HUES6 (cell line): ENCODE data around the gene SMIM32.
A peak's percentile ranks its signal among the peaks of the same experiment; 100 is the strongest.

Experiments used
- H3K27ac ChIP-seq: 2 replicates; pipeline ENCODE4 v1.7.0; 2013; ENCODE audit warnings: low read depth, mild to moderate bottlenecking, low read length, inconsistent platforms
- H3K27me3 ChIP-seq: 2 replicates; pipeline ENCODE4 v1.6.1; 2013; ENCODE audit warnings: low read length; ENCODE audit not compliant: control insufficient read depth, insufficient read depth
- H3K36me3 ChIP-seq: 2 replicates; pipeline ENCODE4 v1.6.1; 2013; ENCODE audit warnings: low read length; ENCODE audit not compliant: control insufficient read depth, insufficient read depth
- H3K4me1 ChIP-seq: 2 replicates; pipeline ENCODE4 v1.6.1; 2013; ENCODE audit warnings: low read length; ENCODE audit not compliant: control insufficient read depth, insufficient read depth
- H3K4me3 ChIP-seq: 2 replicates; pipeline ENCODE4 v1.5.1; 2013; ENCODE audit warnings: low read depth, low read length
- H3K9ac ChIP-seq: one replicate; pipeline ENCODE4 v1.6.1; 2013; ENCODE audit warnings: mild to moderate bottlenecking, low read length
- H3K9me3 ChIP-seq: 2 replicates; pipeline ENCODE4 v1.6.1; 2013; ENCODE audit warnings: low read depth, low read length; ENCODE audit not compliant: control insufficient read depth, insufficient read depth

SMIM32 gene

DNA sequence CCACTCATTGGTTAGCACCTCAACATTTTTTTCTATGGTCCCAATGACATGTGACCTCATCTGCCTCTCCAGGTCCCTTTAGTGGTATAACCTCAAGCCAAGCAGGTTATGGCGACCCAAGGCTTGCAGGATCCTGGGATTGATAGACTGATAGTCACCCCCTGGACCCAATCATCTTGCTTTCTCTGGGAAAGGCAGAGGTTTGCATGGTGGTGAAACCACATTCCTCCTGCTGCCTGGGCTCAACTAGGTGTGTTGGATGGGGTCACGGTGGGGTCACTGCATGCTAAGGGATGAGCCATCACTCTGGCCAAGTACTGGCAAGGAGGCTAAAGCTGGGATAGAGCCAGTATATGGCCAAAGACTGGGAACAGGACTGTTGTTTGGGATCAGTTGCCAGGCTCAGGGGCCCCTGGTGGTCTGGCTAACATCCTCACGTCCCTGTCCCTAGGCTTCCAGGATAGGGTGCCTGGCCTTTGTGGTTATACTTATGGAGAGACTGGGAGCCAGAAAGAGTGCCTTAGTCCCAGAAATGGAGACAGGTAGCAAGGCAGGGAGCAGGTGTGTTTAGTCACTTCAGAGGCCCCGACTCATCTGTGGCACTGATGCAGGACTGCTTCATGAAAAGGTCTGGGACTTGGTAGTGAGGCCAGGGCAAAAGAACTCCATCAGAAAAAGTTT is 4.6 kb upstream of the SMIM32 start:
- no peak overlapping the region for H3K4me3 ChIP-seq
- peaks cover 15% of the 10 kb centered on the region for H3K4me1 ChIP-seq
- H3K9me3 ChIP-seq: no peaks in the 10 kb centered on the region
- no peak overlapping the region for H3K27ac ChIP-seq
- H3K36me3 ChIP-seq: no peaks in the 10 kb centered on the region
- H3K27me3 ChIP-seq: peaks cover 85% of the 10 kb centered on the region
- H3K9ac ChIP-seq: no peak overlapping the region

DNA sequence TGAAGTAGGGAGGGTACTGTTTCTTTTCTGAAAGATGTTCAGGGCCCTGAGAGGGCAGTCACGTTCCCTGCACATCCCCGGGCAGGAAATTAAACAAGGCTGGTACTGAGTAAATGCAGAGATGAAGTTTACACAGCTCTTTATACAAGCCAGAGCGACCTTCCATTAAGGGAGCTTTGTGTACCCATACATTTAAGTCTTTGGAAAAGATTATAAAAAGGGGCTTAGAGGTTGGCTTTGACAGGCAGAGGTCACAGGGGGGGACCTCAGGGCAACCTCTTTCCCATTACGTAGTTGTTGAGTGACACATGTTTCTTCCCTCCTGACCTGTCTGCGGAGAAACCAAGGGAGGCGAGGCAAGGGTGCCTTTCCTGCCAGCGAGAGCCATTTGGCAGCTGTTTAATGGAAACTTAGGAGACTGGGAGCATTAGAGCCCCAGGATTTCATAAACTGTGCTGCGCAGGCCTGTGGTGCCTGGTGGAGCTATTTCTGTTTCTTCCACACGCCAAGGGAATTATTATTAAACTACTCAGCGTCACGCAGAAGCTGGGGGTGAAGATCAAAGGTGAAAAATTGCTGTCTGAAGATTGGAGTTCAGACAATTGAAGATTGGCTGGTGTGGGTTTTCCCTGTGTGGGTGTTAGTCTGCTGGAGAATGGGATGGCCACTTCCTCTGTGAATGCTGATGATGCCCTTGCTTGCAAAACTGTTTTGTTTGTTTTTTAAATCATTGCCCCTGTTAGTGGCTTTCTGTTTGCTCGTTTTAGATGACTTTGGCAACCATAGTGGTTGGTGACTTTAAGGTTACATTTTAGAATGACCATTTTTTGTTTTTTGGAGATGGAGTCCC is 3.2 kb upstream of the SMIM32 start:
- Histone ChIP-seq H3K4me3 (no peak overlapping the region), H3K9ac (no peak overlapping the region), H3K9me3 (no peaks in the 10 kb centered on the region), H3K4me1 (peaks cover 13% of the 10 kb centered on the region), H3K27ac (no peak overlapping the region), H3K36me3 (no peaks in the 10 kb centered on the region), H3K27me3 (peaks cover 85% of the 10 kb centered on the region)

DNA sequence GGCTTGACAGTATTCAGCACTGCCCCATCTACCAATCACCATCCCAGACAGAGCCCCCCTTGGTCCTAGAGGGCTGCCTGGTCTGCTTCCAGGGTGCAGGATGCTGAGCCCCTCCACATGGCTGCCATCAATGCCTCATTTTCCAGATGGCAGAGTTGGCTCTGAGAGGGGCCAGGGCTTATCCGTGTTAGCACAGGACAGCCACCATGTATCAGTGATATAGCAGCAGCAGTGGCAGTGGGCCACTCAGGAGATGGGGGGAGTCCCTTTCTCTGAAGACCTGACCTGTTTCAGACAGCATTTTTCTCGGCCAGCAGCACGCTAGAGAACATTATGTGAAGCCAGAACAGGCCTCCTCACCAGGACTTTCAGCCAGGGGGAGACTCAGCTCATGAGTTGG is 1.6 kb upstream of the SMIM32 start:
- Histone ChIP-seq H3K9me3 (no peaks in the 10 kb centered on the region), H3K36me3 (no peaks in the 10 kb centered on the region), H3K27me3 (peaks cover 85% of the 10 kb centered on the region), H3K4me1 (peaks cover 15% of the 10 kb centered on the region), H3K4me3 (no peak overlapping the region), H3K9ac (no peak overlapping the region), H3K27ac (no peak overlapping the region)

DNA sequence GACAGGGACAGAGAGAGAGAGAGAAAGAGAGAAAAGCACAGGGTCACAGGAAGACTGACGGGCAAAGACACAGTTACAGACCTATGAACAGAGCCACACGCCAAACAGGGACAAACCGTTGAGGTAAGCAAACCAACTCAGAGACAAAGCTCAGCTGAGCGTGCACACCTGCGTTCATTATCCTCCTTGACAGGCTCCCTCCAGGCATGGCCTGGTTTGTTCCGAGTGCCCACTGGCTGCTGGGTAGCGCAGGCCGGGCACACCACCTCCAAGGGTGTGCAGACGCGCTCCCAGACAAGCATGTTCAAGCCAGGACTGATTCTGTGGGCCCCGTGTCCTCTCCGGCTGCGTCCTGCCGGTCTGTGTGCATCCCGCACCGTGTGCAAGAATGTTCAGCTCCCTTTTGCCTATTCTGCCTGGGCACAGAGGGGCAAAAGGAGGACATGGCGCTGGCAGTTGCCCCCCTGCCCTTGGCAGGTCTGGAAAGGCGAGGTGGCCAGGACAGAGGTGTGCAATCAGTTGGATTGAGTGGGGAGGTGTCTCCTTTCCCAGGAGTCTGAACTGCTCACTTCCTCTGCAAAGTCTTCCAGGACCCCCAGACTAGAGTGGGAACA is 467 bp upstream of the SMIM32 start:
- Histone ChIP-seq H3K9me3 (no peaks in the 10 kb centered on the region), H3K4me3 (peak overlapping the region; percentile 62), H3K36me3 (0 out of 2 replicates have a peak, but pooled peaks cover 3% of the 10 kb centered on the region), H3K27me3 (peaks cover 80% of the 10 kb centered on the region), H3K27ac (no peak overlapping the region), H3K4me1 (peaks cover 15% of the 10 kb centered on the region), H3K9ac (peak overlapping the region; percentile 1)

DNA sequence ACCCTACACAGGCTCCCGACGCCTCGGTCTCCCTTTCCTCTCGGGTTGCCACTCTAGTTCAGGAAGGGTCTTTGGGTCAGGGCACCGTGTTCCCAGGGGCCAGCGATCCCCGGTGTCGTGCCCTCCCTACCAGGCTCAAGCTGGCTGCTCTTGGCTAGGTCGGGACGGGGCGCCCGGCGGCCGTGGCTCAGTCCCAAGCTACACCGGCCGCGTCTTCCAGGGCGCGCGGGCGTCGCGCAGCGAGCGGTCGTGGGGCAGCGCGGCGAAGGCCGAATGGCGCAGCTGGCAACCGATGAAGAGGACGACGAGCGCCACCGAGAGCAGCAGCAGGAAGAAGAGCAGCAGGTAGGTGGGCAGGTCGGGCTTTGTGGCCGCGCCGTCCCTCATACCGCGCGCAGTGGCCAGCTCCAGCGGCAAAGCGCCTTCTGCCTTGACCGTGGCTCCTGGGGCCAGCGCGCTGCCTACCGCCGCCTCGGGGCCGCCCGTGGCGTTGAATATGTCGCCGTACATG is 892 bp downstream of the SMIM32 start:
- peak overlapping the region; percentile 47 for H3K9ac ChIP-seq
- H3K9me3 ChIP-seq: no peaks in the 10 kb centered on the region
- H3K27me3 ChIP-seq: peaks cover 76% of the 10 kb centered on the region
- no peak overlapping the region for H3K27ac ChIP-seq
- peaks cover 15% of the 10 kb centered on the region for H3K4me1 ChIP-seq
- peak overlapping the region; percentile 62 for H3K4me3 ChIP-seq
- H3K36me3 ChIP-seq: peaks cover 14% of the 10 kb centered on the region; the same call in 1 of the 2 replicates

DNA sequence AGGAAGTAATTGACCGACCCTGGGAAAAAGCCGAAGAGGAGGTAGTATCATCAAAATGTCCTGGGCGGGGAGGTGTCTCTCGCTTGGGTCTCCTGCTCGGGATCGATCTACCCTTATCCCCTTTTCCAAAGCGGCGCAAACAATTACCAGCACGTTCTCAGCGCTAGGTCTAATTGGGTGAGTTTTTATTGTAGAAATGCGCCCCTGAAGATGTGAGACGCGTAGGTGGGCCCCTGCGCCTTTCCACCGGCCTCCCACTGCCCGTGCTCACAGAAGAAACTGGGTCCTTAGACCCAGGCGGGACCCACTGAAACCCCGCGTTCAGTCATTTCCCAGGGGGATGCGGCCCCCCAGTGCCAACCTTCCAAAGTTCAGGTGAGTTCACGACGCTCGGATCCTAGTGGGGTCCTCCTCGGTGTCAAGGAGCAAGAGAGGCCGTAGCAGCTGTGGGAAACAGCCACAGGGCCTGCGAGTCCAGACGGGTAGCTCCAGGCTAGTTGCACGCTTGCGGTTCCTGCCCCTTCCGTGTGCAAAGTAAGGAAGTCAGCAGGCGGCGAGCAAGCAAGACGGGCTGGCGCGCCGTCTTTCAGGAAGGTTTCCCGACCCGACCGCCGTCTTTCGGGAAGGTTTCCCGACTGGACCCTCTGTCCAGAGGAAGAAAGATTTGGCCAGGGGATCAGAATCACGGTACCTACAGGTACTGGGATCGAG is 1.5 kb downstream of the SMIM32 start:
- H3K9me3 ChIP-seq: no peaks in the 10 kb centered on the region
- peak overlapping the region; percentile 47 for H3K9ac ChIP-seq
- H3K27ac ChIP-seq: no peak overlapping the region
- peaks cover 74% of the 10 kb centered on the region for H3K27me3 ChIP-seq
- peaks cover 14% of the 10 kb centered on the region; the same call in 1 of the 2 replicates for H3K36me3 ChIP-seq
- H3K4me1 ChIP-seq: peaks cover 15% of the 10 kb centered on the region
- H3K4me3 ChIP-seq: peak overlapping the region; percentile 62

DNA sequence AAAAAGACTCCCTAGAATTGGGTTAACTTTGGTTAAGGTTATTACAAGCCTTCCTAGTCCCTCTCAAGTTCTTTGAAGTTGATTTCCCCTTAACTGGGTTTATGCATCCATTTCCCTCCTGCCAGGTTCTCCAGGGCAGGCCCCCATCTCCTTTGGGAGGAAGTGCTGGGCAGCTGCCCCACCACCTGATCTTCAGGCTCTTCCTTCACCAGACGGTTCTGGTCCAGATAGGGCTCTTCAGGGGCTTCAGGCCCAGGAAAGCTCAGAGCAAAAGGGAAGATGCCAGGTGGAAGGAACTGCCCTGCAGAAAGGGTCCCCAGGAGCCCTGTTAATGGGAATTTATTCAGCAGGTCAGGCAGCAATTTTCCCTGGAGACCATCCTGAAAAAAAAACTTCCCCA is 2.1 kb downstream of the SMIM32 start:
- H3K9me3 ChIP-seq: no peaks in the 10 kb centered on the region
- peaks cover 20% of the 10 kb centered on the region; the same call in 1 of the 2 replicates for H3K36me3 ChIP-seq
- peaks cover 68% of the 10 kb centered on the region for H3K27me3 ChIP-seq
- H3K4me3 ChIP-seq: no peak overlapping the region
- no peak overlapping the region for H3K27ac ChIP-seq
- H3K4me1 ChIP-seq: peaks cover 15% of the 10 kb centered on the region
- no peak overlapping the region for H3K9ac ChIP-seq

DNA sequence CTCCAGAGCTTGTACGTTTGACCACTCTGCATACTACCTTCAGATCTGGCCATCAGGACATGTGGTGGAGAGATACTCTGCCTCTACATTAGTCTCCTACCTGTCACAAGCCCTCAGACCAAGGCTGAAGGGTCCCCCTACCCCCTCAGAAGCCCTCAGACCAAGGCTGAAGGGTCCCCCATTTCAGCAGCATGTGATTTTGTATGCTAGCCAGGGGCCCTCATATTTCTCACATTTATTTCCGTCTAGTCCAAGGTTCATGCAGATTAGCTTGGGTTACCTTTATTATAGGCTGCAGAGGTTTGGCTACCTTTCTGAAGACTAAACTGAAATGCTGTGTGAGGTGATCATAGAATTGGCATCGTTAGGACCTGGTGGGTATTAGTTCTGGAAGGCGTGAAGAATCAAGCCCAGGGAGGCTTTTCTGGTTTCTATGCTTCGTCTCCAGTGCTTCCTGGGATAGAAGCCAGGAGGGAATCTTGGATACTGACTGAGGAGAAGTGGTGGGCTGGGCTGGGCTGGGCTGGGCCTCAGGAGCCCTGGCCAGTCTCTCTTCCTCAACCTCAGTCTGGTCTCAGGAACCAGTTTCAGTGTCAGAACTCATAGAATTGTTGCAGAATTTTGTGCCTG is 2.8 kb downstream of the SMIM32 start:
- H3K9ac ChIP-seq: no peak overlapping the region
- peaks cover 61% of the 10 kb centered on the region for H3K27me3 ChIP-seq
- peaks cover 15% of the 10 kb centered on the region for H3K4me1 ChIP-seq

DNA sequence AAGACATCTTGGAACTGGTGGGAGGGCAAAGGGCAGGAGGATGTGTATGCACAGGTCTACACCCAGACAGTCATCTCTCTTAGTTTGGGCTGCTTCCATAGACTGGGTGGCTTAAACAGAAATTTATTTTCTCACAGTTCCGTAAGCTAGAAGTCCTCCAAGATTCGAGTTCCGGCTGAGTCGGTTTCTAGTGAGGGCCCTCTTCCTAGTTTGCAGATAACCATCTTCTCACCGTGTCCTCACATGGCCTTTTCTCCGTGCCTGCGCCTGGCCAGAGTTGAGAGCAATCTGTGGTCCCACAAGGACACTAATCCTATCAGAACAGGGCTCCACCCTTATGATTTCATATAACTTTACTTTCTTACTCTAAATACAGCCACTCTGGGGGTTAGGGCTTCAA is 4.1 kb downstream of the SMIM32 start:
- peaks cover 48% of the 10 kb centered on the region for H3K27me3 ChIP-seq
- H3K4me3 ChIP-seq: no peak overlapping the region
- peaks cover 15% of the 10 kb centered on the region for H3K4me1 ChIP-seq
- H3K9me3 ChIP-seq: no peaks in the 10 kb centered on the region
- H3K27ac ChIP-seq: no peak overlapping the region
- H3K9ac ChIP-seq: no peak overlapping the region
- H3K36me3 ChIP-seq: peaks cover 20% of the 10 kb centered on the region; the same call in 1 of the 2 replicates

More for the DNA sequence above, 2.8 kb downstream of the SMIM32 start:
- Histone ChIP-seq H3K36me3 (peaks cover 20% of the 10 kb centered on the region; the same call in 1 of the 2 replicates), H3K27ac (no peak overlapping the region), H3K4me3 (no peak overlapping the region), H3K9me3 (no peaks in the 10 kb centered on the region)

DNA sequence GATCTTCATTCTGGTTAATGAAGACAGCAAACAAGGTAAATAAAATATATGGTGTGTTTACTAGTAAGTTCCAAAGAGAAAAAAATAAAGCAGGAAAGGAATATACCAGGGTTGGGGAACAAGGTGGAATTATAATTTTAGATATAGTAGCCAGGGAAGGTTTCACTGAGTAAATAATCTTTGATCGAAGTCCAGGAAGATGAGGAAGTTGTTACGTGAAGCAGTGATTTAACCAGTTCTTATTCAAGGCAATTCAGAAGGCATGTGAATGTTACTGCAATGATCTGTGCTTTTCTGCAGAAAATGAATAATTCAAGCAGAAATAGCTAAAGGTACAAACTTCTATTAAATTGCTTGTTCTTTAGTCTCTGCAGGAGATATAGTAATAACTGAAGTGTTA is 6.2 kb downstream of the SMIM32 start:
- H3K9ac ChIP-seq: no peak overlapping the region
- no peak overlapping the region for H3K4me3 ChIP-seq
- peaks cover 7% of the 10 kb centered on the region; the same call in 1 of the 2 replicates for H3K4me1 ChIP-seq
- H3K27ac ChIP-seq: no peak overlapping the region
- peaks cover 27% of the 10 kb centered on the region for H3K27me3 ChIP-seq
- peaks cover 20% of the 10 kb centered on the region; the same call in 1 of the 2 replicates for H3K36me3 ChIP-seq
- no peaks in the 10 kb centered on the region for H3K9me3 ChIP-seq
